NOMO-1 treated with DMSO at 0.1 percent for 48 hours (cell line): ENCODE measurements around the gene GRID2.

Experiments used
- DNase-seq: peaks from one replicate; lab custom pipeline; 2025; ENCODE audit not compliant: unreplicated experiment; lab: John Stamatoyannopoulos, UW

GRID2 gene

DNA sequence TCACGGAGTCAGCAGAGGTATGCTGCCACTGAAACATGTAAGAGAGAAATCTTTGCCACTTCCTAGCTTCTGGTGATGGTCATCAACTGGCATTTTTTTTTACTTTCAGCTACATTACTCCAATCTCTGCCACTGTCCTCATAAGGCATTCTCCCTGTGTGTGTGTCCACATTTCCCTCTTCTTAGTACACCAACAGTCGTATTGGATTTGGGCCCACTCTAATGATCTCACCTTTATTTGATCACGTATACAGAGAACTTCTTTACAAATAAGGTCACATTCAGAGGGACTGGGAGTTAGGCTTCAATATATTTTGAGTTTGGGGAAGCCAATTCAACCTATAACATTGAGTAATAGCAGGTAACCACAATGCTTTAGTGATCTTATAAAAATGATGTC is 649.1 kb downstream of the GRID2 start:
- no peak for DNase-seq

DNA sequence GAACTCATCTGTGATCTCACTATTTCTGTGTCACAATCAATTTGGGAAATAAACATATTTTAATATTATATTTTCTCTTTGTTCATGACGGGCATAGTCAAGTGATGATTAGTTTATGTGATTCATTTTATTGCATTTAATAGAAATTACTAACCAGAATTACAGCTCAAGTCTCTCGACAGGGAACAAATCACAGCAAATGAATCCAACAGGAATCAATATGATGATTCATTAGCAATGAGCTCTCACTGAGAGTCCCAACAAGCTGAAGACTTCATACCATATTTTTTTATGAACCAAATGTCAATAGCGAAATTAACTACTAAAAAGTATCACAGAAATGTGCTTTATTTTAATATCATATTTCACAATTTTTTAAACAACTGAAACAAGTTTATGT is 649.7 kb downstream of the GRID2 start:
- DNase-seq: no peak

DNA sequence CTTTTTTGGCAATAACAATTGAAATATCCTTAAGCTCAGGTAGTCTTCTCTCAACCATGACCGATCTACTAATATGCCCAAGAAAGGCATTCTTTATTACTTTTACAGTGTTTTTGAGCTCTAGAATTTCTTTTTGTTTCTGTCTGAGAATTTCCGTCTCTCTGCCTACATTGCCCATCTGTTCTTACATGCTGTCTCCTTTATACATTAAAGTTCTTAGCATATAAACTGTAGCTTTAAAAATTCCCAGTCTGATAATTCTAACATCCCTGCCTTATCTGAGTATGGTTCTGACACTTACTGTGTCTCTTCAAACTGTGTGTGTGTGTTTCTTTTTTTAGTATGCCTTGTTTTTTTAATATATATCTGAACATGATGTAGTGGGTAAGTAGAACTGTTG is 658.1 kb downstream of the GRID2 start:
- no peak for DNase-seq

- no peak for DNase-seq
Measured at GRCh38 chr4:92962831-92963230, 659.1 kb downstream of the GRID2 start.

GRCh38 chr4:92968556-92968955 is 664.8 kb downstream of the GRID2 start:
- DNase-seq: no peak

DNA sequence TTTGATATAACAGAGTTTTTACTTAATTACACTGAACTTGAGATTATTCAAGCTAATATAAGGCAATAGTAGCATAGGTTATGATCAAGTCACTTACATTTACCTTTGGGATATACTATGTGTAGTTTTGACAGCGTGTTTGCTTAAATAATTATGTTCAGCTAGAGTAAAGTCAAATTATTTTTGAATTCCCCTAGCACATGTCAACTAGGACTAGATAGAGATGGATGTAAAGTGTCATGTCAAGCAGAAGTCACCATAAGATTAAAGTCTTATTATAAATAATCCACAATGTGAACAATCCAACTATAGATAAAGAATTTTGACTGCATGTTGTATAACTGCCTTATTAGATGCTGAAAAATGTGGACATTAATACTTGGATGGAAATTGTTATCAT is 665.2 kb downstream of the GRID2 start:
- DNase-seq: no peak

- DNase-seq: no peak
Measured at GRCh38 chr4:92969650-92970379, 666.0 kb downstream of the GRID2 start.

- no peak for DNase-seq
Measured at GRCh38 chr4:92970996-92971395, 667.2 kb downstream of the GRID2 start.

GRCh38 chr4:92988301-92988700 is 684.5 kb downstream of the GRID2 start:
- no peak for DNase-seq

DNA sequence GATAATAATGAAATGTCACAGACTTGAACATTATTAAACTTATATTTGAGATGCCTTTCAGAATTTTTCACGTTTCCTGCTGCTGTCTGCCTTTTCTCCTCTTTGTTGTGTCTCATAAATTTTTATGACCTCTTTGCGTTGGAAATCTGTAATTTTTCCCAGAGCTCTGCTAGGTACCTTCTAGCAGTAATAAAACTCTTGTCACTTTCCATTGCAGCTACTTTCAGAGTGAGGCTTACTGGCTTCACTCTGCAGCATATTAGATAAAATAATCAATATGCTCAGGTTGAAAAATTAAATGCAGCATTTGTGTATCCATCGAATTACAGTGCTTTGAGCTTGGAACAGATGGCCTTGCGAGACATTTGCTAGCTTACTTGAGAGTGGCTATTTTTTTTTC is 689.0 kb downstream of the GRID2 start:
- DNase-seq: no peak

GRCh38 chr4:92994727-92995126 is 691.0 kb downstream of the GRID2 start:
- no peak for DNase-seq

DNA sequence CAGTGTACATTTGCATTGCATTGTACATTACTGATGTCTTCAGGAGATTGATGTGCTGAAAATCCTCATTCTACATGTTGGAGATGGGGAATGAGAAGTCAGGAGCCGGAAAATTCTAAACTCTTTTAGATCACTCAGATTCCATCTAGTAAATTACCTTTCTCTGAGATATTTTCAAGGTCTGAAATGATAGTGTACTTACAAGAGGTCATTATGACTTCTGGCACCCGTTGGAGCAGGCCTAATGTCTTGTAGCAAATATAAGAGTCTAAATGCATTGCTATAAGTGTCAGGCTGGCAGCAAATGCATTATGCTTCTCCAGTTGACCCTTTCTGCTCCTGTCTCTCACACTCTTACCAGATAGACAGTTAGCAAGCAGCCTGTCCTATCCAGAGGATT is 692.8 kb downstream of the GRID2 start:
- DNase-seq: no peak

DNA sequence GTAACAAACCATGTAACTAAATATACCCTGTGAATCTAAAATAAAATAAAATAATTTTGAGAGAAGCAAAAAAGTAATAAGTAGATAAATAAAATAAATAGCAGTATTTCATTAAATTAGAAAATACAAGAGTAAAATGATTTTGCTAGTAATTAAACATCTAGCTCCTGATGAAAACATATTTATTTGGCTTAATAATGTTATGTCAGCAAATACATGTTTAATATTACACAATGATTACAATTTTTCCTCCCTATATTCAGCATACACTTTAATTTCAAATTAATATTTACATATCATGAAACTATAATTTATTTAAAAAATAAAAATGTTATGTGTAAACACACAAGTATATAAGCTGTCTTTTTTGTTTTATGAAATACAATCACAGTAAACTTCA is 697.1 kb downstream of the GRID2 start:
- no peak for DNase-seq

DNA sequence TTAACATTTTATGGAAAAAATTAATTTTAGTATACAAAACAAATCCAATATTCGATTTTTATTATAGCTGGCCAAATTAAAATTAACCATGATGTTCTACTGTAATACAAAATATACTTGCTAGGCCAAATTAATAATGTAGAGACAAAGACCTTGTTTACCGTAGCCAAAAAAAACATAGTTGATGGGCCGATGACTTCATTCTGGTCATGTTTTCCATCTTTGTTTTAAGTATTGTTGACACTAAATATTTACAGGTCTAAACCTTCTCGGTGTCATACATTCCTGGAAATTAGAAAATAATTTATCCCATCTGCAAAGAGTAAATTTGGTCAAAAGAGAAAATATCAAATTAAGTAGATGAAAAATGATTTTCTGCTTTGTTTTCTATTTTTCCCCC is 698.5 kb downstream of the GRID2 start:
- DNase-seq: no peak

GRCh38 chr4:93016350-93016749 is 712.6 kb downstream of the GRID2 start:
- no peak for DNase-seq

DNA sequence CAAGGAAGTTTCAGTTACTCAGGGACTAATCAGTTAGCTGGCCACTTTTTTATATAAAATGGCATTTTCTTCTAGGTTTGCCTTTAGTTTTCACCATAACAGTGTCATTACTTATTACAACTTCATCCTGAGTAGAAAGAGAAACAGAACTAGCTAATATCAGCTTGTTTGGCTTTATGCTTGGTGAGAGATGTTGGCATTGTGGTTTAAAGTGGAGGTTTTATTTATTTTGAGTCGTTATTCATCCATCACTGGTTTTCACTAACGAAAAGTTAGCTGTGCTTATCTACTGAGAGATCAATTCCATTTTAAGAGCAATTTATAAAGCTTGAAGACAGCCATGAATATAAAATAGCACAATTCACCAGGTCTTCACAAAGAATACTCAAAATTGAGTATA is 714.5 kb downstream of the GRID2 start:
- DNase-seq: no peak

- DNase-seq: no peak
Measured at GRCh38 chr4:93018806-93019205, 715.0 kb downstream of the GRID2 start.

GRCh38 chr4:93029769-93030168 is 726.0 kb downstream of the GRID2 start:
- DNase-seq: no peak

DNA sequence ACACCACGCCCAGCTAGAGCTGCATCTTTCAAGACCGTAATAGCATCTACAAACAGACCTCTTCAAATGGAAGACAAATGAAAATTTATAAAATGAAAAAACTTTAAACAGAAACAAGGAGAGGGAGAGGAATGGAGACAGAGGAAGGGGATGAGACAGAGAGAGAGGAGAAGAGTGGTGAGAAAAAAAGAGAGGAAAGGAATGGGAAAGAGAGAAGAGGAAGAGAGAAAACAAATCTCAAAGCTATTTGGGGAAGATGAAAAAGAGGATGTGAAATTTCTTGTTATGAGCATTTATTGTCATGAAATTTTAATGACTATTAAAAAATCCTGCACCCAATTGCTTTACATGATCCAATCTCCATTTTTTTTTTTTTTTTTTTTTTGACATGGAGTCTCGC is 726.9 kb downstream of the GRID2 start:
- DNase-seq: no peak

- no peak for DNase-seq
Measured at GRCh38 chr4:93031431-93032098, 727.8 kb downstream of the GRID2 start.

GRCh38 chr4:93042746-93043145 is 739.0 kb downstream of the GRID2 start:
- no peak for DNase-seq

DNA sequence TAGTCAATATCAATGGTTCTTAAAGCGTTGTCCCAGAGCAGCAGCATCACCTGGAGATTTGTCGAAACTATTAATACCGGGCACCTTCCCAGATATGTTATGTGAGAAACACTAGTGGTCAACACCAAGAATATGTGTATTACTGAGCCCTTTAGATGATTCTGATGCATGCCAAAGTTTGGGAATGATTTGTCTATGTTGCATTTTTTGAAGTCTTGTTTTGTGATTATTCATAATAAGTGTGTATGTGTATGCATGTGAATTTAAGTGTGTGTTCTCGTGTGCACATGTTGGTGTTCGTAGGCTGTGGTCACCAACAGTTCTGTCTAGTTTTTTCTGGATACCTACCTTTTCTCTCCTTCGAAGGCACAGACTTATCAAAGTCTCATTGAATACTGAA is 749.4 kb downstream of the GRID2 start:
- no peak for DNase-seq

DNA sequence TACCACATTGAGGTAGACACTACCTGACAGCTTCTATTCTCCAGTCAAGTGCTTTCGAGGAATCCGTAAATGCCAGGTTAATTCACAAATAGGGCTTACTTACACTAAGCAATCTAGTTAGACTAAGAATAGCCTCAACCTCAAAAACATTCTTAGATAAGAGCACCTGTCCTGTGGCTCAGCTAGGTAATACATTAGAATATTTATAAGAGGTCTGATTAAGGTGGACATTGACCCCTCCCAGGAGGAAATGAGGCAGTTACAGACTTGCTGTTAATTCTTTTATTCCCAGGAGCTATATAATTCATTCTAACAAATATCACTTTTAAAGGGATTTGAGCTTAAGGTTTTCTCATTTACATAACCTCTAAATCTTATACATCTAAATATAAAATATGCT is 758.1 kb downstream of the GRID2 start:
- no peak for DNase-seq
